GM21619 (cell line): ENCODE data around the gene PXMP4.
"Not testable (repeated sequence)": the region's sequence is repeated elsewhere in the genome, so short reads cannot be mapped to it uniquely, and the experiment has no call there.

Source experiments
- ATAC-seq: cut with Tn5 transposase; IDR thresholded peaks from one replicate; pipeline ENCODE4 v1.9.1; 2021; ENCODE audit not compliant: unreplicated experiment

PXMP4 gene

GRCh38 chr20:33704197-33704924 is 15.7 kb downstream of the PXMP4 start:
- ATAC-seq: no peak

GRCh38 chr20:33703498-33704137 is 16.5 kb downstream of the PXMP4 start:
- no peak for ATAC-seq

- ATAC-seq: no peak
Measured at GRCh38 chr20:33702861-33703260, 17.2 kb downstream of the PXMP4 start.

- ATAC-seq: no peak
Measured at GRCh38 chr20:33701629-33702450, 18.3 kb downstream of the PXMP4 start.

- ATAC-seq: not testable (repeated sequence)
Measured at GRCh38 chr20:33700696-33701441, 19.2 kb downstream of the PXMP4 start.

GRCh38 chr20:33698966-33699365 is 21.1 kb downstream of the PXMP4 start:
- ATAC-seq: not testable (repeated sequence)

GRCh38 chr20:33697129-33697528 is 23.0 kb downstream of the PXMP4 start:
- no peak for ATAC-seq

GRCh38 chr20:33696448-33696847 is 23.7 kb downstream of the PXMP4 start:
- no peak for ATAC-seq

GRCh38 chr20:33694639-33695012 is 25.5 kb downstream of the PXMP4 start:
- no peak for ATAC-seq

- ATAC-seq: no peak
Measured at GRCh38 chr20:33693741-33694638, 26.1 kb downstream of the PXMP4 start.

GRCh38 chr20:33693289-33693688 is 26.8 kb downstream of the PXMP4 start:
- ATAC-seq: no peak

- no peak for ATAC-seq
Measured at GRCh38 chr20:33689973-33690372, 30.1 kb downstream of the PXMP4 start.

- no peak for ATAC-seq
Measured at GRCh38 chr20:33689493-33689892, 30.6 kb downstream of the PXMP4 start.

GRCh38 chr20:33688938-33689424 is 31.1 kb downstream of the PXMP4 start:
- ATAC-seq: no peak

GRCh38 chr20:33687993-33688937 is 31.8 kb downstream of the PXMP4 start:
- no peak for ATAC-seq

GRCh38 chr20:33687370-33687915 is 32.7 kb downstream of the PXMP4 start:
- no peak for ATAC-seq

GRCh38 chr20:33686984-33687366 is 33.1 kb downstream of the PXMP4 start:
- ATAC-seq: no peak

GRCh38 chr20:33686100-33686983 is 33.8 kb downstream of the PXMP4 start, which contains the start of gene E2F1:
Gene E2F1 (minus strand): TSS chr20:33686385. CDS start chr20:33686264, 121 bp downstream.
- peak; percentile 68 for ATAC-seq
